Fibroblast of the aortic adventitia (primary cell): ENCODE data around the gene RNASE7. TPM values are rescaled to one million over a fixed set of nuclear protein-coding genes. Genes with fewer than 3 reads are reported as not detected.
A peak's percentile ranks its signal among the peaks of the same experiment; 100 is the strongest.

Experiments used
- DNase-seq: peaks from one replicate; pipeline ENCODE4 v3.0.0-alpha.2; 2010; ENCODE audit warnings: low read depth
- H3K4me3 ChIP-seq: 2 replicates; pipeline ENCODE4 v1.5.1; 2011; ENCODE audit warnings: low read depth, mild to moderate bottlenecking, control low read depth, low read length, moderate library complexity
- CTCF ChIP-seq: IDR thresholded peaks from 2 replicates; pipeline ENCODE4 v1.5.1; 2011; ENCODE audit warnings: mild to moderate bottlenecking, low read length, control low read depth, inconsistent platforms; ENCODE audit not compliant: insufficient read depth
- total RNA-seq: library from RNA; depleted of rRNA; stranded (reverse); fragments of >200 nt; gene quantifications from 2 replicates; pipeline ENCODE4 v1.2.3, GENCODE V29; 2012; ENCODE audit warnings: low replicate concordance

Gene RNASE7
- total RNA-seq, 1 donor = not detected

- DNase-seq = no peak
- TF ChIP-seq CTCF = peak; percentile 48
Observed at GRCh38 chr14:21090194-21090939, 48.2 kb downstream of the RNASE7 start.

GRCh38 chr14:21090940-21091663 lies 48.9 kb downstream of the RNASE7 start:
- no peak overlapping the region for H3K4me3 ChIP-seq
- TF ChIP-seq CTCF = no peak
- DNase-seq = no peak

More at GRCh38 chr14:21090194-21090939, 48.2 kb downstream of the RNASE7 start:
- no peak overlapping the region for H3K4me3 ChIP-seq

GRCh38 chr14:21091821-21092272 lies 49.7 kb downstream of the RNASE7 start:
- no peak for DNase-seq
- H3K4me3 ChIP-seq = no peak overlapping the region
- TF ChIP-seq CTCF = no peak

GRCh38 chr14:21092273-21093011 lies 50.3 kb downstream of the RNASE7 start:
- peak; percentile 100 for TF ChIP-seq CTCF
- peak; percentile 71 for DNase-seq
- no peak overlapping the region for H3K4me3 ChIP-seq

GRCh38 chr14:21093018-21093417 lies 50.9 kb downstream of the RNASE7 start:
- TF ChIP-seq CTCF = no peak
- DNase-seq = no peak
- no peak overlapping the region for H3K4me3 ChIP-seq

Other genes with a start within 250 kb of the RNASE7 start
- gene RNASE1, start 239.5 kb upstream of the RNASE7 start, total RNA-seq = 1.7 TPM in 1 of 2 replicates, not detected in the other
- not detected in 2 replicates for gene RNASE3, start 151.0 kb upstream of the RNASE7 start, total RNA-seq
- gene RNASE2, start 86.9 kb upstream of the RNASE7 start, total RNA-seq = not detected in 2 replicates
- 17.3 and 44.2 TPM in 2 replicates for gene METTL17, start 52.4 kb upstream of the RNASE7 start, total RNA-seq
- 0.18 TPM in 1 of 2 replicates, not detected in the other for gene SLC39A2, start 43.1 kb upstream of the RNASE7 start, total RNA-seq
- 1.8 and 10.5 TPM in 2 replicates for gene NDRG2, start 17.3 kb upstream of the RNASE7 start, total RNA-seq
- not detected in 2 replicates for gene TPPP2, start 12.1 kb upstream of the RNASE7 start, total RNA-seq
- not detected in 2 replicates for gene RNASE13, start 7.6 kb upstream of the RNASE7 start, total RNA-seq
- not detected in 2 replicates for gene RNASE8, start 15.5 kb downstream of the RNASE7 start, total RNA-seq
- gene ARHGEF40, start 27.9 kb downstream of the RNASE7 start, total RNA-seq = 47.4 and 71.9 TPM in 2 replicates
- 5.9 and 22.4 TPM in 2 replicates for gene ZNF219, start 56.3 kb downstream of the RNASE7 start, total RNA-seq
- gene TMEM253, start 58.7 kb downstream of the RNASE7 start, total RNA-seq = 0.27 TPM in 1 of 2 replicates, not detected in the other
- gene OR5AU1, start 113.7 kb downstream of the RNASE7 start, total RNA-seq = 0.08 TPM in 1 of 2 replicates, not detected in the other
- 458 and 913 TPM in 2 replicates for gene HNRNPC, start 227.1 kb downstream of the RNASE7 start, total RNA-seq
- not detected in 2 replicates for gene RPGRIP1, start 237.7 kb downstream of the RNASE7 start, total RNA-seq